Stimulated activated CD8-positive, alpha-beta memory T cell treated with anti-CD3 and anti-CD28 coated beads, Interleukin-15, amount 100 ng/mL, for 4 hours (primary cell): ENCODE results near the gene OR7G2.
"Not testable (repeated sequence)": the region's sequence is repeated elsewhere in the genome, so short reads cannot be mapped to it uniquely, and the experiment has no call there.

ENCODE experiments used
- DNase-seq, 2 donors: peaks; one replicate each; pipeline ENCODE4 v3.0.0-alpha.2; 2020; ENCODE audit warnings: low read depth in 2 of 2

OR7G2 gene

DNA sequence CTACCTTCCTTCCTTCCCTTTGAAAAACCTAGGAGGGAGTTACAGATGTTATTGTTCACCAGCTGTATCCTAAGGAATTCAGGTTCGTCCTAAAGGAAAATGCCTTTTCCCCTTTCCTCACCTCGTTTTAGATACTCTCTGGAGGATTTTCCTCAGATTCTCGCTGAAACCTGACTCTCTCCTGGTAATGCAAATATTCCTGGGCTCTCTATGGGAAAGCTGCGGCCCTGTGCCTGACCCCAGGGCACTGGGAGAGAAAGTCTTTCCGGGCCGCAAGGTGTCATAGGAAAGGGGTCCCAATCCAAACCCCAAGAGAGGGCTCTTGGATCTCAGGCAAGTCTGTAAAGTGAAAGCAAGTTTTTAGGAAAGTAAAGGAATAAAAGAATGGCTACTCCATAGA is 33.5 kb downstream of the OR7G2 start:
- no peak for DNase-seq

DNA sequence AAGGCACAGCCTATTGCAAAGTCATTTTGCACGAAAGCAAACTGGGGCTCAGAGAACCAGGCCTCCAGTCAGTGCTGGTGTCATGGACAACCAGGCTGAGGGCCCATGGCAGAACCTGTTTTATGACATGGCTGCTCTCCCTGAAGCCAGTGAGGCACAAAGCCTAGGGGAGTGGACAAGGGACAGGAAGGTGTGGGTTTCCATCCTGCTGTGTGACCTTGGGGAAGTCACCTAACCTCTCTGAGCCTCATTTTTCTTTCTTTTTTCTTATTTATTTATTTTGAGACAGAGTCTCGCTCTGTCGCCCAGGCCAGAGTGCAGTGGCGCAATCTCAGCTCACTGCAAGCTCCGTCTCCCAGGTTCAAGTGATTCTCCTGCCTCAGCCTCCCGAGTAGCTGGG is 35.6 kb downstream of the OR7G2 start:
- not testable (repeated sequence) for DNase-seq

DNA sequence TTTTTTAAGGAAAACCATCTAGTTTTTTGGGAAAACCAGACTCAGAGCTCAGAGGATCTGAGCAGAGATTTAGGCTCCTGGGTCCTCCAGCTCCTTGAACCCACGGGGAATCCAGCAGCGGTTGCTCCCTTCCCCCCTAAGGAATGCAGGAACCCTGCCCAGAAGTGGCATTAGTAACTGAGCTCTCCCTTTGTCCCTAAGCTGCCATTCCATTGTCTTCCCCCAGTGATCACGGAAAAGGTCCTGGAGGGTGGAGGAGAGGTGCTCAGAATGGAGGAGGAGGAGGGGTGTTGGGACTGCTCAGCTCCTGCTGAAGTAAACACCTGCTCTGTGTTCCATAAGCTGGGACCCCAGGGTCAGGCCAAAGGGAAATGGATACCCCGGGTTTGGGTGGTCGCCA is 37.2 kb downstream of the OR7G2 start:
- no peak for DNase-seq

DNA sequence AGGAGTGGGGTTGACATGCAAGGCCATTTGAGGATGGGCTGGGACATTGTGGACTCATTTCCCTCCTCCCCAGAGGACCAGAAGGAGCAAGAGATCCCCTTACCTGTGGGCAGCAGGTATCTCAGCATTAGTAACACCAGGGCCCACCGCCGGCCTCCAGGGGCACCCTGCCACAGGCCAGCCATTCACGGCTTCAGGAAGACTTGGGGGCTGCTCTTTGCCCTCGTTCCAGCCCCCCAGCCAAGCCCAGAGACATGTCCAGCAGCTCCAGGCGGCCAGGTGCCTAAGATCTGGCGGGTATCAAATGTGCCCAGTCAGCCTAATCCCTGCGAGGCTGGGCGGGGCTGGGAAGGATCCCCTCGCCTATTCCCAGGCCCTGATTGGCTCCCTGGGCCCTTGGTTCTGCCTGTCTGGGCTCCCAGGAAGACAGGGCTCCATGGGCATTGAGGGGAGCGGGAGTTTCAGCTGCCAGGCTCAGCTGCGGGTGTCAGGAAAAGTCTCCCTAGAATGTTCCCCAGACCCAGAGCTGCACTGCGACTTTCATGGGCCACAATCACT is 41.7 kb downstream of the OR7G2 start:
- no peak for DNase-seq

DNA sequence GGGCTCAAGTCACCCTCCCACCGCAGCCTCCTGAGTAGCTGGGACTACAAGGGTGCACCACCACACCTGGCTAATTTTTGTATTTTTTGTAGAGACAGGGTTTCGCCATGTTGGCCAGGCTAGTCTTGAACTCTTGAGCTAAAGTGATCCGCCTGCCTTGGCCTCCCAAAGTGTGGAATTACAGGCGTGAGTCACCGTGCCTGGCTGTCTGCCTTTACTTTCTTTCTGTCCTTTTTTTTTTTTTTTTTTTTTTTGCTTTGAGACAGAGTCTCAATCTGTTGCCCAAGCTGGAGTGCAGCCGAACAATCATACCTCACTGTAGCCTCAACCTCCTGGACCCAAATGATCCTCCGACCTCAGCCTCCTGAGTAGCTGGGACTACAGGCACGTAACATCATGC is 45.4 kb downstream of the OR7G2 start:
- no peak for DNase-seq

DNA sequence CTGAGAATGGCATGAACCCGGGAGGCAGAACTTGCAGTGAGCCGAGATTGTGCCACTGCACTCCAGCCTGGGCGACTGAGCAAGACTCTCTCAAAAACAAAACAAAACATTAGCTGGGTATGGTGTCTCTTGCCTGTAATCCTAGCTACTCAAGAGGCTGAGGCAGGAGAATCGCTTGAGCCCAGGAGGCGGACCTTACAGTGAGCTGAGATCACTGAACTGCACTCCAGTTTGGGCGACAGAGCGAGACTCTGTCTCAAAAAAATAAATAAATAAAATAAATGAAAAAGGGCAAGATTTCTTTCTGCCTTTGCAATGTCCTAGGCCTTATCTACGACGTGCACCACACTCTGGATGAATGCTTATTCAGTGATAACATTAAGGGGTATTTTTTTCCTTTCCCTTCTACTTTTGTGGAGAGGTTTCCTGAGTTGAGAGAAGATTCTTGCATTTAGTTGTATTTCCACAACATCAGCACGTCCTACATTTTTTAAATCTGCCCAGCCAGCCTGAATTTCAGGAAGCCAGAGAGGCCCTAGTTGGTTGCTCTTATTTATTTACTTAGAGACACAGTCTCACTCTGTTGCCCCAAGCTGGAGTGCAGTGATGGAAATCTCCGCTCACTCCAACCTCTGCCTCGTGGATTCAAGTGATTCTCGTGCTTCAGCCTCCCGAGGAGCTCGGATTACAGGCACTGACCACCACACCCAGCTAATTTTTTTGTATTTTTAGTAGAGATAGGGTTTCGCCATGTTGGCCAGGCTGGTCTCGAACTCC is 46.5 kb downstream of the OR7G2 start:
- no peak for DNase-seq

GRCh38 chr19:9058905-9059667 is 48.2 kb downstream of the OR7G2 start:
- DNase-seq, result no peak

DNA sequence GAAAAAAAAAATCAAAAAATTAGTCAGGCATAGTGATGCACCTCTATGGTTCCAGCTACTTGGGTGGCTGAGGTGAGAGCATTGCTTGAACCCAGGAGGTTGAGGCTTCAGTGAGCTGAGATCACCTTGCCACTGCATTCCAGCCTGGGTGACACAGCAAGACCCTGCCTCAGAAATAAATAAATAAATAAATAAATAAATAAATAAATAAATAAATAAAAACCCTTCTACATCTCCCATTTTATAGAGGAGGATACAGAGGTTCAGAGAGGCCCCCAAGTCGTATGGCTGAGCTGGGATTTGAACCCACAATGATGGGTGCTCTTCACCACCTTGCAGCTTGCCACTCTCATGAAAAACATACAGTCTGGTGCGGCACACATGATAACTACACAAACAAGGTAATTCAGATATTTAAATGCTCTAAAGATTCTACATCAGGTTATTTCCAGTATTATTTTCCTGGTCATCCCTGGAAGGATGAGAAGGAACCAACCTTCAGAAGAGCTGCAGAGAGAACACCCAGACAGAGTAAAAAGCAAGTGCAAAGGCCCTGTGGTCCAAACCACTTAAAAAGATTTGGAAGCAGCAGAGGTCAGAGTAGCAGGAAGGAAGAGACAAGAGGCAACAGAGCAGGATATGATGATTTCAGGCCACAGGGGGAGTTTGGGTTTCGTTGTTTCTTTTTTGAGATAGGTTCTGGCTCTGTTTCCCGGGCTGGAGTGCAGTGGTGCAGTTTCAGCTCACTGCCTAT is 49.6 kb downstream of the OR7G2 start:
- DNase-seq, result no peak

- DNase-seq, result not testable (repeated sequence)
Observed at GRCh38 chr19:9056131-9056530, 51.1 kb downstream of the OR7G2 start.

DNA sequence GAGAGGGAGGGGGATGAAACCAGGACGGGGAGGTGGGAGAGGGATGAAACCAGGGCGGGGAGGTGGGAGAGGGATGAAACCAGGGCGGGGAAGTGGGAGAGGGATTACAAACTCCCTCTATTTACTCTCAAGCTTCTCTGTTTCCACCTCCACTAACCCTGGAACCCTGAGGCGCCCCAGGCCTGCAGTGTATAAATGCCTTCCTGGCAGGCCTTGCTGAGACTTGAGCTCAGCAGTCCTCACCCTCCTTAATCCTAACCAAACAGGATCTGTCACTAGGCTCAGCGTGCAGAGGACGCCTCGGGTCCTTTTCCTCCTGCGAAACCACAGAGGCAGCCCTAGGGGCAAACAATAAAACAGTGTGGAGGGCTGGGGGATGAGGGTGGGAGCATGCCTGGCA is 52.5 kb downstream of the OR7G2 start:
- no peak for DNase-seq

DNA sequence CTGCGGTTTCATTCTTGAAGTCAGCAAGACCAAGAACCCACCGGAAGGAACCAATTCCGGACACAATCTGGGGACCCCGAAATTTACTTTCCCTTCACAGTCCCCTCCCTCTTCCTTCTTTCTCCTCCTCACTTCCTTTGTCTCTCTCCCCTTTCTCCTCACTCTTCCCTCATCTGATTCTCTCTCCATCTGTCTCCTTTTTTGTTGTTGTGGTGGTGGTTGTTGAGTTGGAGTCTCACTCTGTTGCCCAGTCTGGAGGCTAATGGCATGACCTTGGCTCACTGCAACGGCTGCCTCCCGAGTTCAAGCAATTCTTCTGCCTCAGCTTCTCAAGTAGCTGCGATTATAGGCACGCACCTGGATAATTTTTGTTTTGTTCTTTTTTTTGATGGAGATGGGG is 53.1 kb downstream of the OR7G2 start:
- no peak for DNase-seq

GRCh38 chr19:9053674-9054073 is 53.6 kb downstream of the OR7G2 start:
- not testable (repeated sequence) for DNase-seq

DNA sequence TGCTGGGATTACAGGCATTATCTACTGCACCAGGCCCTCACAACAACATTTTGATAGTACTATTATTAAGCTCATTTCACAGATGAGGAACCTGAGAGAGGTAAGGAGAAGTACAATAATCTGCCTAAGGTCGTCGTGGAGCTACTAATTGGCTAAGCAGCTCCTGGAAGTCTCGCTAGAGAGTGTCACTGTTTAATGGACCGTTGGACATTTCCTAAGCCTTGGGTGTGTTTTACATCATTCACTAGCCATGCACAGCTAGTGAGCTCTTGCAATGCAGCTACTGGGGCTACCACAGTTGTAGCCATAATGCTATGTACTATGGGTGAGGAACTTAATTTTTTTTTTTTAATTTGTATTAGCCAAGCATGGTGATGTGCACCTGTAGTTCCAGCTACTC is 54.4 kb downstream of the OR7G2 start:
- DNase-seq, result no peak
